H9 (cell line): Measurements from ENCODE around the gene TEX52. TPM values are rescaled to one million over a fixed set of nuclear protein-coding genes. Genes with fewer than 3 reads are reported as not detected.

Experiments
- DNase-seq: peaks from one replicate; pipeline ENCODE4 v3.0.0-alpha.2; 2017
- H2AFZ ChIP-seq: one replicate; pipeline ENCODE4 v1.6.1; 2013; ENCODE audit warnings: mild to moderate bottlenecking, low read length, control low read depth, moderate library complexity
- H2AK5ac ChIP-seq: 2 replicates; pipeline ENCODE4 v1.6.1; 2013; ENCODE audit warnings: low read length, control low read depth, mixed read lengths; ENCODE audit not compliant: insufficient read length
- H2BK120ac ChIP-seq: one replicate; pipeline ENCODE4 v1.6.1; 2013; ENCODE audit warnings: low read depth, mild to moderate bottlenecking, low read length, control low read depth, inconsistent platforms; ENCODE audit not compliant: poor library complexity, severe bottlenecking
- H2BK12ac ChIP-seq: 2 replicates; pipeline ENCODE4 v1.6.1; 2013; ENCODE audit warnings: low read length, control low read depth, mixed read lengths, low read depth; ENCODE audit not compliant: insufficient read length
- H2BK15ac ChIP-seq: 2 replicates; pipeline ENCODE4 v1.6.1; 2013; ENCODE audit warnings: low read depth, low read length, control low read depth
- H2BK20ac ChIP-seq: one replicate; pipeline ENCODE4 v1.6.1; 2013; ENCODE audit warnings: low read depth, mild to moderate bottlenecking, low read length, control low read depth, inconsistent platforms; ENCODE audit not compliant: poor library complexity, severe bottlenecking
- H2BK5ac ChIP-seq: 2 replicates; pipeline ENCODE4 v1.6.1; 2013; ENCODE audit warnings: low read length, control low read depth, mixed read lengths; ENCODE audit not compliant: insufficient read length
- H3K14ac ChIP-seq: 2 replicates; pipeline ENCODE4 v1.6.1; 2013; ENCODE audit warnings: low read length, control low read depth; ENCODE audit not compliant: insufficient read depth
- H3K18ac ChIP-seq: 2 replicates; pipeline ENCODE4 v1.6.1; 2013; ENCODE audit warnings: low read depth, mild to moderate bottlenecking, mixed read lengths, low read length, control low read depth; ENCODE audit not compliant: insufficient read length
- H3K23ac ChIP-seq: 2 replicates; pipeline ENCODE4 v1.6.1; 2013; ENCODE audit warnings: low read length, control low read depth, mixed read lengths, low read depth; ENCODE audit not compliant: insufficient read length
- H3K23me2 ChIP-seq: 2 replicates; pipeline ENCODE4 v1.6.1; 2013; ENCODE audit warnings: low read depth, mild to moderate bottlenecking, mixed read lengths, low read length, control low read depth; ENCODE audit not compliant: insufficient read length, poor library complexity, severe bottlenecking
- H3K27ac ChIP-seq: 2 replicates; pipeline ENCODE4 v1.5.1; 2013; ENCODE audit warnings: low read length, control low read depth, mixed read lengths, low read depth; ENCODE audit not compliant: insufficient read length
- H3K27me3 ChIP-seq: 2 replicates; pipeline ENCODE4 v1.6.1; 2013; ENCODE audit warnings: low read length, control low read depth, inconsistent platforms; ENCODE audit not compliant: insufficient read depth
- H3K4ac ChIP-seq: 2 replicates; pipeline ENCODE4 v1.6.1; 2013; ENCODE audit warnings: low read depth, mild to moderate bottlenecking, control low read depth, inconsistent platforms, low read length, moderate library complexity
- H3K4me1 ChIP-seq: 2 replicates; pipeline ENCODE4 v1.6.1; 2013; ENCODE audit warnings: low read length, control low read depth, inconsistent platforms; ENCODE audit not compliant: insufficient read depth
- H3K4me2 ChIP-seq: 2 replicates; pipeline ENCODE4 v1.6.1; 2013; ENCODE audit warnings: low read length, control low read depth, mixed read lengths; ENCODE audit not compliant: insufficient read length, insufficient read depth
- H3K56ac ChIP-seq: 2 replicates; pipeline ENCODE4 v1.6.1; 2013; ENCODE audit warnings: low read depth, mild to moderate bottlenecking, mixed read lengths, low read length, control low read depth; ENCODE audit not compliant: insufficient read length
- H3K79me1 ChIP-seq: 2 replicates; pipeline ENCODE4 v1.6.1; 2013; ENCODE audit warnings: low read depth, mild to moderate bottlenecking, moderate library complexity, low read length, control low read depth, inconsistent platforms; ENCODE audit not compliant: insufficient read depth, poor library complexity, severe bottlenecking
- H3K79me2 ChIP-seq: 2 replicates; pipeline ENCODE4 v1.6.1; 2013; ENCODE audit warnings: low read length, control low read depth, inconsistent platforms; ENCODE audit not compliant: insufficient read depth
- H3K9ac ChIP-seq: 2 replicates; pipeline ENCODE4 v1.6.1; 2013; ENCODE audit warnings: low read length, control low read depth, mixed read lengths; ENCODE audit not compliant: insufficient read length; ENCODE audit errors: extremely low read depth
- H3K9me3 ChIP-seq: one replicate; pipeline ENCODE4 v1.6.1; 2013; ENCODE audit warnings: low read depth, low read length, inconsistent platforms; ENCODE audit not compliant: control insufficient read depth
- H3T11ph ChIP-seq: one replicate; pipeline ENCODE4 v1.6.1; 2013; ENCODE audit warnings: mild to moderate bottlenecking, low read length, control low read depth, inconsistent platforms
- H4K20me1 ChIP-seq: one replicate; pipeline ENCODE4 v1.6.1; 2013; ENCODE audit not compliant: control insufficient read depth, insufficient read length, insufficient read depth
- H4K5ac ChIP-seq: 2 replicates; pipeline ENCODE4 v1.6.1; 2013; ENCODE audit warnings: low read depth, mild to moderate bottlenecking, mixed read lengths, low read length, control low read depth; ENCODE audit not compliant: insufficient read length
- H4K8ac ChIP-seq: replicated peaks from 2 replicates; pipeline ENCODE4 v1.6.1; 2013; ENCODE audit warnings: low read length, control low read depth, mixed read lengths, low read depth; ENCODE audit not compliant: insufficient read length
- H4K91ac ChIP-seq: 2 replicates; pipeline ENCODE4 v1.6.1; 2013; ENCODE audit warnings: low read depth, mild to moderate bottlenecking, moderate library complexity, mixed read lengths, low read length, control low read depth; ENCODE audit not compliant: insufficient read length
- H3K27ac Mint-ChIP-seq, 3 experiments: 2 replicates in 2 of 3; 3 replicates in 1 of 3; pipeline ENCODE4 v1.8.0; 2020 to 2021; ENCODE audit warnings: mixed read lengths in 3 of 3, mild to moderate bottlenecking in 1 of 3, moderate library complexity in 1 of 3
- H3K27me3 Mint-ChIP-seq: 2 replicates; pipeline ENCODE4 v1.8.0; 2021; ENCODE audit warnings: low read depth, mild to moderate bottlenecking, moderate library complexity, mixed read lengths
- H3K36me3 Mint-ChIP-seq, 3 experiments: 2 replicates in 2 of 3; 3 replicates in 1 of 3; pipeline ENCODE4 v1.8.0; 2020 to 2021; ENCODE audit warnings: low read depth in 3 of 3, mixed read lengths in 3 of 3; ENCODE audit not compliant: insufficient read depth in 1 of 3
- H3K4me1 Mint-ChIP-seq, 2 experiments: 2 replicates each; pipeline ENCODE4 v1.8.0; 2020; ENCODE audit warnings: mixed read lengths in 2 of 2
- H3K4me3 Mint-ChIP-seq, 2 experiments: 2 replicates in 1 of 2; 3 replicates in 1 of 2; pipeline ENCODE4 v1.8.0; 2020 to 2021; ENCODE audit warnings: mild to moderate bottlenecking in 2 of 2, mixed read lengths in 2 of 2, moderate library complexity in 1 of 2
- H3K9me3 Mint-ChIP-seq, 2 experiments: 2 replicates in 1 of 2; 3 replicates in 1 of 2; pipeline ENCODE4 v1.8.0; 2020; ENCODE audit warnings: mild to moderate bottlenecking in 2 of 2, mixed read lengths in 2 of 2, moderate library complexity in 1 of 2
- CTCF ChIP-seq: fragments of 200-600 bp; sonication (generic); conservative IDR thresholded peaks from 3 replicates; pipeline ENCODE4 v1.8.0; 2021; ENCODE audit warnings: antibody characterized with exemption, mild to moderate bottlenecking
- WGBS: extraction: QIAGEN DNeasy Blood & Tissue Kit; methylation state at CpG from one replicate; pipeline ENCODE4 v1.1.7; 2013; ENCODE audit warnings: missing lambda C conversion rate, low lambda C conversion rate, mixed read lengths; ENCODE audit not compliant: insufficient read length; ENCODE audit errors: extremely low coverage; 5-methylcytosine and 5-hydroxymethylcytosine counted together
- total RNA-seq: library from RNA; stranded (reverse); gene quantifications from 2 replicates; pipeline ENCODE4 v1.2.1, GENCODE V29; 2021

TEX52 gene
- total RNA-seq, 1 experiment from 2014 or later: 0.20 TPM

GRCh38 chr12:2851931-2852330, 4.9 kb downstream of the TEX52 start:
- Histone ChIP-seq H3K79me2 (no peaks in the 10 kb centered on the region), H3K18ac (no peak overlapping the region), H2BK15ac (no peak overlapping the region), H3K9me3 (no peaks in the 10 kb centered on the region), H3K56ac (no peak overlapping the region), H4K20me1 (no peaks in the 10 kb centered on the region), H2AK5ac (no peak overlapping the region), H2BK20ac (no peak overlapping the region), H3K27me3 (no peaks in the 10 kb centered on the region), H3K4me1 (no peaks in the 10 kb centered on the region), H3K14ac (no peak overlapping the region), H2BK12ac (no peak overlapping the region), H3K23me2 (no peaks in the 10 kb centered on the region), H2AFZ (no peak overlapping the region), H4K5ac (no peak overlapping the region), H4K8ac (no peak overlapping the region), H3K4ac (no peak overlapping the region), H3K23ac (no peak overlapping the region), H2BK5ac (no peak overlapping the region), H3K9ac (no peak overlapping the region), H3K79me1 (no peaks in the 10 kb centered on the region), H2BK120ac (no peak overlapping the region), H3K4me2 (no peak overlapping the region), H3T11ph (no peak overlapping the region), H3K27ac (no peak overlapping the region), H4K91ac (no peak overlapping the region)
- Mint-ChIP-seq H3K36me3 (peaks cover 0 to 4% (median 2%) of the 10 kb centered on the region in 3 experiments; a peak in 1 of 7 replicates), H3K9me3 (no peaks in the 10 kb centered on the region), H3K4me1 (peaks cover 13 to 34% of the 10 kb centered on the region in 2 experiments), H3K4me3 (no peak overlapping the region), H3K27me3 (peaks cover 5% of the 10 kb centered on the region), H3K27ac (no peak overlapping the region)
- no peak for TF ChIP-seq CTCF
- DNase-seq: no peak
- no CpG with 5 or more reads among the region's 3 CpGs for WGBS
